HUDEP-2 (cell line): ENCODE data around the gene RAB24.
"Not testable (repeated sequence)": the region's sequence is repeated elsewhere in the genome, so short reads cannot be mapped to it uniquely, and the experiment has no call there.

Experiments used
- DNase-seq, 76 experiments: peaks; one replicate each; lab custom pipeline; 2025; ENCODE audit not compliant: unreplicated experiment in 76 of 76; lab: John Stamatoyannopoulos, UW

RAB24 gene

DNA sequence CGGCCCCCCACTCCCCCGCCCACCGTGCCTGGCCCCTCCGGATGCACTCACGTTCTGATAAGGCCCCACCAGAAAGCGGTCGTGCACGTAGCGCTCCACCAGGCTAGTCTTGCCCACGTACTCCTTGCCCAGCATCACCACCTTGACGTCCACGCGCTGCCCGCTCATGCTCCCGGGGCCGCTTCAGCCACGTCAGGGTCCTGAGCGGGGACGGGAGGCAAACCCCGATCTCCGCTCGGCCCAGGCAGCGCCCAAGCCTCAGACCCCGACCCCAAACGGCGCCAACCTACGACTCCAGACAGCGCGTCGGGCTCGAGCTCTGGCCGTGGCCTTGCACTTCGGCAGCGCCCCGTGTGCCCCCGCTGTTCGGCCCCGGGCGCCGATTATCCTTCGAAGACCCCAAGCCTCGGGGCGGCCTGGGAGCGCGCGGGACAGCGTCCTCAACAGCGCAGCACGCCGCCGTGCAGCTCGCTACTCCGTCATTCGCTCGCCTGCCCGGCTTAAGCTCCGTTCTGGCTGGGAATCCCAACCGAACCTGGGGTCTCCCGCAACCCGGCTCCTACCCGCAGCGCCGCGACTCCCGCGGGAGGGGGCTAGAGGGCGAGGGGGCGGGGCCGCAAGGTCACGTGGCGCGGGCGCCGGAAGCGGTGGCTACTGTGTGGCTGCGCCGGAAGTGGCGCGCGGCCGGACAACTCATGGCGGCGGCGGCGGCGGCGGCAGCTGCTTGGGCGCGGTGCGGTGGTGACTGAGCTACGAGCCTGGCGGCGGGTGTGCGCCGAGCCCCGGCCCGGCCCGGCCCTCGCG lies at the start of gene RAB24, which contains the start of gene PRELID1:
Gene RAB24 (minus strand): TSS at position 599 of the 804 bp plus-strand sequence. CDS start 431 bp downstream, at position 168.
Gene PRELID1 (plus strand): TSS at position 679 of the 804 bp plus-strand sequence. CDS start 187 bp downstream, outside the sequence.
- peak in 72 of 76 experiments; percentile 6 to 84 (median 70) for DNase-seq

DNA sequence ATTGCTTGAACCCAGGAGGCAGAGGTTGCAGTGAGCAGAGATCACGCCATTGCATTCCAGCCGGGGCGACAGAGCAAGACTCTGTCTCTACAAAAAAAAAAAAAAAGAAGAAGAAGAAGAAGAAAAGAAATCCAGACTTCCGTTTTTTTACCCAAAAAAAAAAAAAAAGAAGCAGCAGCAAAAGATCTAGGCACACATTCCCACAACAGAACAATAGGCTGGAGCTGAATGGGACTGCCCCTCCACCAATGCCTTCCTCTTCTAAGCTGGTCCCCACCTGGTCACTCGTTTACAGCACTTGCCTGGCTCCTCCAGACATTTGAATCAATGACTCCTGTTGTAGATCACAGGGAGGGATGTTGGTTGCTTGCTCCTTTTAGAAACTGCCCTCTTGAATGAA lies 49.6 kb upstream of the RAB24 start:
- no peak for DNase-seq

GRCh38 chr5:177351392-177352329 lies 48.1 kb upstream of the RAB24 start, which contains the start of gene LMAN2:
Gene LMAN2, minus strand, starts transcription at chr5:177351668. Its CDS starts 21 bp downstream, at chr5:177351647.
- DNase-seq, result peak in 74 of 76 experiments; percentile 48 to 93 (median 86)

- no peak for DNase-seq
Observed at GRCh38 chr5:177350776-177351391, 47.4 kb upstream of the RAB24 start.

DNA sequence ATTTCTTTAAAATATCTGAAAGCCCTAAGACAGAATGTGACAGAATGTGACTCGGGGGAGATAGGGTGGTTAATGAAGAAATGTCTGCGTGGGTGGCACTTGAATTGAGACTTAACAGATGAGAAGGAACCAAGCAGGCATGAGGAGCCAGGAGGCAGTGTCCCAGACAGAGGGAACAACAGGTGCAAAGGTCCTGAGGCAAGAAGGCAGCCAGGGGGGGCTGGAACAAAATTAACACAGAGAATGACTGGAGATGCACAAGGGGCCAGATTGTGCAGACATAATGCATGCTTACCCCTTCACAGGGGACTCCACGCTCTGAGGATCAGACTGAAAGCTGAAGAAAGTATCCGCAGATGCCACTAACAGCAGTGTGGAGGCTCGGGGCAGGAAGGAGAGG lies 46.2 kb upstream of the RAB24 start:
- DNase-seq, result no peak

DNA sequence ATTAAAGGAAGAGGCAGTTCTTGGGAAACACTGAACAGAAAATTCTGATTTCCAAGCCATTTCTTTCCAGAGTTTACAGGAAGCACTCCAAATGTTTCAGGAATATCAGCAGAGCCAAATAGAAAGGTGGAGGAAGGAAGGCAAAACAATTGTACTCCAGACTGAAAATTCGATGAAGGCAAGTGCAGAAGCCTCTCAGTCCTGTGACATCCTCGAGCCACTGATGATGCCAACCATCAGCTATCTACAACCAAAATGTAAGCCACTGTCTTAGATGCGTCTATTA lies 45.8 kb upstream of the RAB24 start:
- DNase-seq, result no peak

- no peak for DNase-seq
Observed at GRCh38 chr5:177347699-177348098, 44.2 kb upstream of the RAB24 start.

GRCh38 chr5:177346820-177347219 lies 43.3 kb upstream of the RAB24 start:
- DNase-seq, result no peak

- no peak for DNase-seq
Observed at GRCh38 chr5:177344891-177345290, 41.4 kb upstream of the RAB24 start.

DNA sequence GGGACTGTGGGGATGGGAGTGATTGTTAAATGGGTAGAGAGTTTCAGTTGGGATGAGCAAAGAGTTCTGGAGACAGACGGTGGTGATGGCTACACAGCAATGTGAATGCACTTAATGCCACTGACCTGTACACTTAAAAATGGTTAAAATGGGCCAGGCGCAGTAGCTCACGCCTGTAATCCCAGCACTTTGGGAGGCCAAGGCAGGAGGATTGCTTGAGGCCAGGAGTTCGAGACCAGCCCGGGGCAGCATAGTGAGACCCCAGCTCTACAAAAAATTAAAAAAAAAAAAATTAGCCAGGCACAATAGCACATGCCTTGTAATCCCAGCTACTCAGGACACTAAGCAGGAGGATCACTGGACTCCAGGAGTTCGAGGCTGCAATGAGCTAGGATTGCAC lies 40.3 kb upstream of the RAB24 start:
- DNase-seq, result no peak

DNA sequence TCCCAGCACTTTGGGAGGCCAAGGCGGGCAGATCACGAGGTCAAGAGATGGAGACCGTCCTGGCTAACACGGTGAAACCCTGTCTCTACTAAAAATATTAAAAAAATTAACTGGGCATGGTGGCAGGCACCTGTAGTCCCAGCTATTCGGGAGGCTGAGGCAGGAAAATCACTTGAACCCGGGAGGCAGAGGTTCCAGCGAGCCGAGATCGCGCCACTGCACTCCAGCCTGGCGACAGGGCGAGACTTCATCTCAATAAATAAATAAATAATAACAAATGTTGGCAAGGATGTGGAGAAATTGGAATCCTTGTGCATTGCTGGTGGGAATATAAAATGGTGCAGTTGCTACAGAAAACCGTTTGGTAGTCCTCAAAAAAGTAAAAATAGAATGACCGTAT lies 39.5 kb upstream of the RAB24 start:
- not testable (repeated sequence) for DNase-seq

- no peak for DNase-seq
Observed at GRCh38 chr5:177339107-177339638, 35.7 kb upstream of the RAB24 start.

DNA sequence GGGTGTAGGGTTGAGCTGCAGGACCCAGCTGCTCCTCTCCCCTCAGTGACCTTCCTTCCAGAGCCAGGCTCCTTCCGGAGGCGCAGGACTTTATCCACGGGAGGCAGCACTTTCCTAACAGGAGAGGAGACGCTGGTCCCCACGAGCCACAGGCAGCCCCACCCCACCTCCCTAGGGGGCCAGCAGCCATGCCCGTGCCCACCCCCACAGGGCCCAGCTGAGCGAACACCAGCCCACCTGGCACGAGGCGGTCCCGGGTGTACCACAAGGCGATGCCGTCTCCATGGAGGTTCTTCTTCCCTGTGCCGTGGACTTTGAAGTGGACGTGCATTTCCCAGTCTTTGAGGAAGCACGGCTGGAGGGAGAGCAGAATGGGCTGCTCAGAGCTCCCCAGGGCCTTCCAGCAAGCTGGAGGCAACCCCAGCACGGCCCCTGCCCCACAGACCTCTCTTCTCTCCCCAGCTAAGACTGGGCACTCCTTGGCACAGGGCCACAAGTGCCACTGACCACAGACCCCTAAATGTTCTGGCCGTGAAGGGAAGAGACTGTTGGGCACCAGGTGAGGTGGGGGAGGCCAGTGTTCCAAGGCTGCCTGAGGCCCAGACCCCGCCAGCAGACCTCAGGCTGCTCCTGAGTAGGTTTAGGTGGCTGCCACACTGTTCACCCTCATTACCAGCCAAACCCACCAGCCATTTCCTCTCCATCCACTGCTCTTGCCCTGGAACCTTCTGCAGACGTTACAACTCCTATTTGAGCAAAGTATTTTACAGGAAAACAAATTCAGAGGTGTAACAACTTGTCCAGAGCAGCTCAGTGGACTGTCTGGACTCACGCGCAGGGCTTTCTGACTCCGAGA lies 35.0 kb upstream of the RAB24 start:
- DNase-seq, result no peak

GRCh38 chr5:177336603-177337494 lies 33.3 kb upstream of the RAB24 start:
- DNase-seq, result no peak

DNA sequence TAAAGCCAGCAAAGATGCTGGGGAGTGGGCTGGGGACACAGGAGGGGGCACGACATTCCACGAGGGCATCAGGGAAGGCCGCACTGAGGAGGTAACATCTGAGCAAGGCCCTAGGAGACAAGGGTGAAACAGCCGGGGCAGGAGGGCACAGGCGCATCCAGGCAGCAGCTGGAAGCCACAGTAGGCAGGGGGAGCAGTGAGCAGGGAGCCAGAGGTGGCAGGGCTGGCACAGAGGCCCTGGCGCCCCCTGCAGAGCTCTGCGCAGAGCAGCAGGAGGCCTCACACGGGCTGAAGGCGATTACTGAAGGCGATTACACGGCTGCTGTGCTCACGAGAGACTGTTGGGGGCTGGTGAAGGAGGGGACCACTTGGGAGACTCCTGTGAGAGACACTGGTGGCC lies 32.6 kb upstream of the RAB24 start:
- DNase-seq, result peak in 54 of 76 experiments; percentile 4 to 62 (median 37)

DNA sequence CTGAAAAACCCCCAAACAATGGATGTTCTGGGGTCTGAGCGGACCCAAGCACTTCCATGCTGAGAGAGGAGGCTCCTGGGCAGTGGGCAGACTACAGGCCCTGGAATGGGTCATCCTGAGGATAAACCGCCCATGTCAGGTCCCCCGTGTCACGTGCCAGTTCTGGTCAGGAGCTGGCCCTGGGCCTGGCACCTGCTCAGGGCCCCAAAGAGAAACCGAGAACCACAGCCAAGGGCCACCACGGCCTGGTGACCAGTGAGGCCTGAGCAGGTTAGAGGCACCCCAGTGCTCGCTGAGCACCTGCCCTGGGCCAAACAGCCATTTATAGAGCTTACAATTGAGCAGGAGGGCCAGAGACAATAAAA lies 32.2 kb upstream of the RAB24 start:
- DNase-seq, result no peak

GRCh38 chr5:177334781-177335700 lies 31.5 kb upstream of the RAB24 start:
- no peak for DNase-seq

GRCh38 chr5:177334155-177334551 lies 30.6 kb upstream of the RAB24 start:
- DNase-seq, result no peak
